OCI-LY1 (cell line): ENCODE results near the gene CYFIP1.

Source experiments
- H2AFZ ChIP-seq: fragments of 200-600 bp; sonication (generic), shearing (Covaris generic); 2 replicates; pipeline ENCODE4 v1.6.0; 2014; ENCODE audit warnings: antibody characterized with exemption, mild to moderate bottlenecking, low read length
- H3F3A ChIP-seq: fragments of 200-600 bp; sonication (generic), shearing (Covaris generic); 2 replicates; pipeline ENCODE4 v1.6.0; 2014; ENCODE audit warnings: mild to moderate bottlenecking, antibody characterized with exemption, low read length, moderate library complexity; ENCODE audit not compliant: insufficient read depth
- H3K27ac ChIP-seq: fragments of 200-600 bp; sonication (generic); 2 replicates; pipeline ENCODE4 v1.5.1; 2014; ENCODE audit warnings: low read length, mixed run types, mild to moderate bottlenecking, low read depth; ENCODE audit not compliant: poor library complexity, severe bottlenecking
- H3K27me3 ChIP-seq: fragments of 200-600 bp; sonication (generic); 2 replicates; pipeline ENCODE4 v1.6.0; 2014; ENCODE audit warnings: antibody characterized with exemption, mild to moderate bottlenecking, low read length, moderate library complexity; ENCODE audit not compliant: insufficient read depth
- H3K36me3 ChIP-seq: fragments of 200-600 bp; sonication (generic); 2 replicates; pipeline ENCODE4 v1.6.1; 2014; ENCODE audit warnings: mild to moderate bottlenecking, antibody characterized with exemption, low read length, moderate library complexity, mixed read lengths; ENCODE audit not compliant: insufficient read depth
- H3K4me1 ChIP-seq: fragments of 200-600 bp; sonication (generic); 2 replicates; pipeline ENCODE4 v1.5.1; 2014; ENCODE audit warnings: mild to moderate bottlenecking, low read length, moderate library complexity; ENCODE audit not compliant: insufficient read depth, severe bottlenecking
- H3K4me2 ChIP-seq: fragments of 200-600 bp; sonication (generic), shearing (Covaris generic); 2 replicates; pipeline ENCODE4 v1.6.1; 2014; ENCODE audit warnings: low read length
- H3K4me3 ChIP-seq: fragments of 200-600 bp; sonication (generic); 2 replicates; pipeline ENCODE4 v1.5.1; 2014; ENCODE audit warnings: low read length, low read depth, mild to moderate bottlenecking, mixed read lengths; ENCODE audit not compliant: poor library complexity, severe bottlenecking
- H3K79me2 ChIP-seq: fragments of 200-600 bp; shearing (Covaris generic); 2 replicates; pipeline ENCODE4 v1.6.1; 2016; ENCODE audit warnings: mixed run types, low read length, mixed read lengths; ENCODE audit not compliant: insufficient read depth
- H3K9ac ChIP-seq: fragments of 200-600 bp; sonication (generic), shearing (Covaris generic); 2 replicates; pipeline ENCODE4 v1.6.1; 2014; ENCODE audit warnings: mild to moderate bottlenecking, low read length, mixed read lengths
- H3K9me2 ChIP-seq: fragments of 200-600 bp; sonication (generic), shearing (Covaris generic); 2 replicates; pipeline ENCODE4 v1.6.1; 2014; ENCODE audit warnings: low read depth, mild to moderate bottlenecking, low read length, mixed read lengths
- H3K9me3 ChIP-seq: fragments of 200-600 bp; shearing (Covaris generic); 2 replicates; pipeline ENCODE4 v1.6.1; 2014; ENCODE audit warnings: low read length, mixed read lengths
- H4K20me1 ChIP-seq: fragments of 200-600 bp; sonication (generic), shearing (Covaris generic); 2 replicates; pipeline ENCODE4 v1.6.0; 2016; ENCODE audit warnings: mild to moderate bottlenecking, low read length; ENCODE audit not compliant: insufficient read depth
- CTCF ChIP-seq: fragments of 200-600 bp; sonication (generic), shearing (Covaris generic); IDR thresholded peaks from 2 replicates; pipeline ENCODE4 v1.5.1; 2017; ENCODE audit warnings: mild to moderate bottlenecking, antibody characterized with exemption, low read length, moderate library complexity, mixed read lengths
- EZH2 ChIP-seq: fragments of 200-600 bp; sonication (generic), shearing (Covaris generic); IDR thresholded peaks from 2 replicates; pipeline ENCODE4 v1.8.0; 2017; ENCODE audit warnings: borderline replicate concordance, mixed run types, mild to moderate bottlenecking, antibody characterized with exemption, low read length, moderate library complexity, mixed read lengths

CYFIP1 gene

GRCh38 chr15:22872936-22873701, 107.0 kb downstream of the CYFIP1 start:
- Histone ChIP-seq H3K4me1 (no peaks in the 10 kb centered on the region), H3K27me3 (no peaks in the 10 kb centered on the region), H3F3A (no peaks in the 10 kb centered on the region), H3K4me2 (no peak overlapping the region), H3K4me3 (no peak overlapping the region), H3K79me2 (no peaks in the 10 kb centered on the region), H3K9me3 (no peaks in the 10 kb centered on the region), H2AFZ (no peak overlapping the region), H3K9ac (no peak overlapping the region), H4K20me1 (no peaks in the 10 kb centered on the region), H3K36me3 (peaks cover 10% of the 10 kb centered on the region), H3K27ac (no peak overlapping the region), H3K9me2 (no peaks in the 10 kb centered on the region)
- TF ChIP-seq CTCF: no peak

GRCh38 chr15:22871481-22872086, 108.6 kb downstream of the CYFIP1 start:
- Histone ChIP-seq H3K79me2 (no peaks in the 10 kb centered on the region), H3K27ac (no peak overlapping the region), H3K4me3 (no peak overlapping the region), H2AFZ (no peak overlapping the region), H3K36me3 (peaks cover 25% of the 10 kb centered on the region), H3K27me3 (no peaks in the 10 kb centered on the region), H3K9ac (no peak overlapping the region), H3K4me1 (no peaks in the 10 kb centered on the region), H3F3A (no peaks in the 10 kb centered on the region), H3K9me3 (no peaks in the 10 kb centered on the region), H3K4me2 (no peak overlapping the region), H4K20me1 (no peaks in the 10 kb centered on the region), H3K9me2 (no peaks in the 10 kb centered on the region)
- TF ChIP-seq CTCF (no peak), EZH2 (no peak)

- Histone ChIP-seq H2AFZ (no peak overlapping the region), H3K9me3 (no peaks in the 10 kb centered on the region), H3K36me3 (peaks cover 32% of the 10 kb centered on the region), H3K4me3 (no peak overlapping the region), H3K4me1 (no peaks in the 10 kb centered on the region), H3K79me2 (no peaks in the 10 kb centered on the region), H4K20me1 (no peaks in the 10 kb centered on the region), H3K4me2 (no peak overlapping the region), H3F3A (no peaks in the 10 kb centered on the region), H3K9me2 (no peaks in the 10 kb centered on the region), H3K27ac (no peak overlapping the region), H3K9ac (no peak overlapping the region), H3K27me3 (no peaks in the 10 kb centered on the region)
- TF ChIP-seq EZH2 (no peak), CTCF (no peak)
Observed at GRCh38 chr15:22870865-22871264, 109.3 kb downstream of the CYFIP1 start.
